K562 (cell line): Measurements from ENCODE around the gene NIPAL3. TPM values are rescaled to one million over a fixed set of nuclear protein-coding genes. Genes with fewer than 3 reads are reported as not detected.

Experiments used
- ATAC-seq: fragments of 200-7000 bp; cut with Tn5 transposase; 3 replicates; pipeline ENCODE4 v1.9.1; 2020; ENCODE audit warnings: moderate library complexity
- BruUV-seq: library from RNA; stranded (reverse); fragments of 400-500 nt; replicated peaks from 2 replicates; lab custom pipeline; 2021; lab: Mats Ljungman, UMichigan
- CTCF ChIA-PET: fragments of 300-600 bp; formaldehyde crosslinking; extraction: SDS; loops from one replicate; lab custom pipeline; 2021; ENCODE audit warnings: low intra/inter-chr PET ratio; lab: Yijun Ruan, JAX
- POLR2A ChIA-PET: fragments of 300-600, 350-650 bp; sonication (Branson Sonifier 250); formaldehyde crosslinking; extraction: SDS; loops from one replicate; lab custom pipeline; 2021; ENCODE audit warnings: antibody characterized with exemption, inconsistent platforms; lab: Yijun Ruan, JAX
- DNase-seq, 4 experiments: peaks; one replicate each; pipeline versions ENCODE4 v3.0.0 to v3.0.0-alpha.2; 2011 to 2018; ENCODE audit warnings: low spot score in 3 of 4, mixed read lengths in 3 of 4; ENCODE audit errors: extremely low read depth in 1 of 4
- FAIRE-seq: peaks from 2 replicates; lab custom pipeline; 2011; peaks lifted over from hg19 to GRCh38; lab: Jason Lieb, UNC
- H2AFZ ChIP-seq: 2 replicates; pipeline ENCODE4 v1.6.0; 2011; ENCODE audit warnings: low read depth, low read length, control low read depth, inconsistent platforms
- H3K27ac ChIP-seq: fragments of 200-600 bp; 3 replicates; pipeline ENCODE4 v1.8.0; 2011; ENCODE audit warnings: low read depth, mild to moderate bottlenecking, control low read depth, inconsistent platforms, low read length, moderate library complexity, mixed read lengths; ENCODE audit errors: extremely low read depth
- H3K27me3 ChIP-seq, 2 experiments: fragments of 300-600 bp in 1 of 2; 2 replicates in 1 of 2; 3 replicates in 1 of 2; pipeline versions ENCODE4 v1.6.0 to v1.8.0; 2011; ENCODE audit warnings: inconsistent platforms in 2 of 2, low read length in 2 of 2, mild to moderate bottlenecking in 1 of 2, mixed read lengths in 1 of 2, moderate library complexity in 1 of 2; ENCODE audit not compliant: control insufficient read depth in 2 of 2, insufficient read depth in 2 of 2
- H3K36me3 ChIP-seq: fragments of 300-600 bp; 3 replicates; pipeline ENCODE4 v1.8.0; 2011; ENCODE audit warnings: mild to moderate bottlenecking, low read length, inconsistent platforms; ENCODE audit not compliant: control insufficient read depth, insufficient read depth
- H3K4me1 ChIP-seq, 2 experiments: fragments of 200-600 bp in 1 of 2; replicated peaks in 1 of 2; 2 replicates in 1 of 2; 3 replicates in 1 of 2; pipeline versions ENCODE4 v1.5.1 to v1.8.0; 2011; ENCODE audit warnings: inconsistent platforms in 2 of 2, low read length in 2 of 2, mild to moderate bottlenecking in 1 of 2, mixed read lengths in 1 of 2, moderate library complexity in 1 of 2; ENCODE audit not compliant: control insufficient read depth in 2 of 2, insufficient read depth in 2 of 2
- H3K4me2 ChIP-seq: 2 replicates; pipeline ENCODE4 v1.6.1; 2011; ENCODE audit warnings: low read length, control low read depth, inconsistent platforms, mixed read lengths; ENCODE audit not compliant: insufficient read depth
- H3K4me3 ChIP-seq: fragments of 200-600 bp; sonication (generic), shearing (Covaris generic); 2 replicates; pipeline ENCODE4 v1.5.1; 2016; ENCODE audit warnings: control low read depth, inconsistent platforms
- H3K79me2 ChIP-seq: fragments of 200-600 bp; 3 replicates; pipeline ENCODE4 v1.8.0; 2011; ENCODE audit warnings: low read length, inconsistent platforms; ENCODE audit not compliant: control insufficient read depth, insufficient read depth
- H3K9ac ChIP-seq, 2 experiments: 2 replicates each; pipeline versions ENCODE4 v1.6.0 to v1.6.1; 2011; ENCODE audit warnings: low read depth in 2 of 2, low read length in 2 of 2, control low read depth in 1 of 2, inconsistent platforms in 1 of 2, mild to moderate bottlenecking in 1 of 2, mixed read lengths in 1 of 2; ENCODE audit not compliant: insufficient read depth in 1 of 2
- H3K9me1 ChIP-seq: one replicate; pipeline ENCODE4 v1.6.0; 2011; ENCODE audit warnings: inconsistent platforms, mild to moderate bottlenecking, low read length, moderate library complexity; ENCODE audit not compliant: control insufficient read depth, insufficient read depth
- H3K9me3 ChIP-seq: replicated peaks from 2 replicates; pipeline ENCODE4 v1.5.1; 2011; ENCODE audit warnings: low read depth, low read length, inconsistent platforms; ENCODE audit not compliant: control insufficient read depth, insufficient read depth
- H4K20me1 ChIP-seq: replicated peaks from 2 replicates; pipeline ENCODE4 v1.6.1; 2011; ENCODE audit warnings: low read length, inconsistent platforms, mixed read lengths; ENCODE audit not compliant: control insufficient read depth, insufficient read depth
- DMBX1 ChIP-seq: fragments of 250-450 bp; sonication (Bioruptor Pico); IDR thresholded peaks from 2 replicates; pipeline ENCODE4 v1.8.0; 2022; ENCODE audit warnings: inconsistent platforms, mild to moderate bottlenecking, moderate library complexity, borderline replicate concordance
- RAD21 ChIP-seq, 2 experiments: fragments of 250-450 bp in 1 of 2; fragments of 450-650 bp in 1 of 2; sonication (Bioruptor Pico) in 1 of 2; formaldehyde crosslinking in 1 of 2; IDR thresholded peaks in 1 of 2; conservative IDR thresholded peaks in 1 of 2; 2 replicates each; pipeline versions ENCODE4 v1.4.0 to v1.8.0; 2020 to 2022; ENCODE audit warnings: mild to moderate bottlenecking in 2 of 2, moderate library complexity in 1 of 2
- WGBS: fragments of 100-300 bp; shearing (Covaris generic); methylation state at CpG from one replicate; pipeline ENCODE4 v1.1.6; 2016; ENCODE audit warnings: low coverage, mixed read lengths; ENCODE audit not compliant: insufficient coverage; ENCODE audit errors: missing lambda C conversion rate; 5-methylcytosine and 5-hydroxymethylcytosine counted together
- in situ Hi-C: fragments of 300-500 bp; cut with MboI; formaldehyde crosslinking; loops from 4 replicates; pipeline ENCODE4 v1.15.0; 2018; ENCODE audit warnings: inconsistent platforms, mixed read lengths
- intact Hi-C: fragments of 100-400 bp; cut with micrococcal nuclease; formaldehyde crosslinking; loops from 2 replicates; pipeline ENCODE4 v1.14.2; 2022
- polyA plus RNA-seq, 8 experiments: library from polyadenylated mRNA; depleted of rRNA in 4 of 8; stranded (reverse) in 5 of 8; unstranded in 3 of 8; fragments of >200 nt; fragmentation: Nextera tagmentation in 2 of 8; fragmentation: Illumina TruSeq in 1 of 8; extraction: Ambion mirVana in 2 of 8; extraction: Trizol in 1 of 8; gene quantifications; 2 replicates each; pipeline versions ENCODE4 v1.2.1 to v1.2.3, GENCODE V29; 2011 to 2014; ENCODE audit warnings: inconsistent platforms in 1 of 8, missing spikeins in 1 of 8
- total RNA-seq, 7 experiments: library from RNA; depleted of rRNA in 6 of 7; stranded (reverse); fragments of >200 nt in 6 of 7; fragmentation: Illumina TruSeq in 2 of 7; extraction: Trizol in 2 of 7; gene quantifications; 2 replicates each; pipeline versions ENCODE4 v1.2.1 to v1.2.3, GENCODE V29; 2011 to 2021; ENCODE audit warnings: low replicate concordance in 1 of 7

The NIPAL3 gene
- total and polyA plus RNA-seq, 9 of the 15 experiments (the other 6 are each of a cell fraction or from before 2014, with no cell fraction given): 10.5 to 26.3 (median 16.0) TPM

- Histone ChIP-seq H2AFZ (no peak overlapping the region), H3K4me3 (no peak overlapping the region), H3K27ac (no peak overlapping the region), H3K27me3 (peaks cover 0 to 17% of the 10 kb centered on the region in 2 experiments; a peak in 3 of 5 replicates), H4K20me1 (no peaks in the 10 kb centered on the region; the same call in 1 of the 2 replicates), H3K36me3 (no peaks in the 10 kb centered on the region), H3K4me2 (no peak overlapping the region), H3K9me3 (no peaks in the 10 kb centered on the region), H3K79me2 (no peaks in the 10 kb centered on the region), H3K9ac (no peak overlapping the region), H3K4me1 (no peaks in the 10 kb centered on the region), H3K9me1 (no peaks in the 10 kb centered on the region)
- BruUV-seq: no TSS peak
- no peak for TF ChIP-seq DMBX1
- TF ChIP-seq RAD21 (CRISPR knock-in tag; conservative IDR thresholded peaks at IDR 0.05 in 1 of 2, IDR thresholded peaks at IDR 0.05 in 1 of 2): no peak
- ChIA-PET CTCF (no interaction called here), POLR2A (no interaction called here)
- DNase-seq (no peak), FAIRE-seq (no peak), ATAC-seq (no peak)
- in situ Hi-C loops (loop anchor here (5.0 kb wide), 1 partner anchor 76 kb away; no protein-coding TSS in a partner anchor), intact Hi-C loops (no loop called here)
- WGBS: 10% methylated on average over 2 of the region's 2 CpGs
Observed at GRCh38 chr1:24383381-24383940, 32.1 kb upstream of the NIPAL3 start.
